Tongue (tissue), 2 donors: ENCODE data around the gene MKI67. TPM values are rescaled to one million over a fixed set of nuclear protein-coding genes. Genes with fewer than 3 reads are reported as not detected.
"Not testable (repeated sequence)": the region's sequence is repeated elsewhere in the genome, so short reads cannot be mapped to it uniquely, and the experiment has no call there.

Experiments
- DNase-seq: peaks from one replicate; pipeline ENCODE4 v3.0.0-alpha.2; 2015
- total RNA-seq: library from RNA; depleted of rRNA; stranded (reverse); fragments of >200 nt; gene quantifications from one replicate; pipeline ENCODE4 v1.2.3, GENCODE V29; 2014

The MKI67 gene
- total RNA-seq, 1 donor from 2014 or later = 24.8 TPM

GRCh38 chr10:128147669-128148068, 21.4 kb upstream of the MKI67 start:
- no peak for DNase-seq

DNA sequence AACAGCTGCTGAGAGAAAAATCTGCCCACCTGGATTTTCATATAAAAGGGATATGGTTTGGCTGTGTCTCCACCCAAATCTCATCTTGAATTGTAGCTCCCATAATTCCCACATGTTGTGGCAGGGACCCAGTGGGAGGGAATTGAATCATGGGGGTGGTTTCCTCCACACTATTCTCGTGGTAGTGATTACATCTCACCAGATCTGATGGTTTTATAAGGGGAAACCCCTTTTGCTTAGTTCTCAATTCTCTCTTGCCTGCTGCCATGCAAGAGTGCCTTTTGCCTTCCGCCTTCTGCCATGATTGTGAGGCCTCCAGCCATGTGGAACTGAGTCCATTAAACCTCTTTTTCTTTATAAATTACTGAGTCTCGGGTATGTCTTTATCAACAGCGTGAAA, 20.8 kb upstream of the MKI67 start:
- no peak for DNase-seq

GRCh38 chr10:128144547-128144946, 18.3 kb upstream of the MKI67 start:
- no peak for DNase-seq

GRCh38 chr10:128143531-128143930, 17.3 kb upstream of the MKI67 start:
- DNase-seq = no peak

DNA sequence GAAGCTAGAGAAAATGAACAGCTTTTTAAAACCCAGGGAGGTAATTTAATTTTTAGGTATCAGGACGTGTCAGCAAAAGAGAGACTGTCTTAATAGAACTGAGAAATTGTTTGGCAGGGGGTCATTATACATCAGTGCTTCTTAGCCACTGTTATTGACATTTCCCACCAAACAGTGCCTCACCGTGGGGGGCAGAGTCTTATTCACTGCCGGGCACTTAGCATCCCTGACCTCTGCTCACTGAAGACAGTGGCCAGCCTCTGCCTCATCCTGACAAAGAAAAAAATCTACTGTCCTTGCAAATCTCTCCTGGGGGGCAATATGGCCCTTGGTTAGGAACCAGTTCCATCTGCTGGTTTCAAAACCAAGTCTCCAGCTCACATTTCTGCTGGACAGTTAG, 14.2 kb upstream of the MKI67 start:
- DNase-seq = no peak

- not testable (repeated sequence) for DNase-seq
Measured at GRCh38 chr10:128138429-128138828, 12.2 kb upstream of the MKI67 start.

- DNase-seq = no peak
Measured at GRCh38 chr10:128137877-128138276, 11.7 kb upstream of the MKI67 start.

DNA sequence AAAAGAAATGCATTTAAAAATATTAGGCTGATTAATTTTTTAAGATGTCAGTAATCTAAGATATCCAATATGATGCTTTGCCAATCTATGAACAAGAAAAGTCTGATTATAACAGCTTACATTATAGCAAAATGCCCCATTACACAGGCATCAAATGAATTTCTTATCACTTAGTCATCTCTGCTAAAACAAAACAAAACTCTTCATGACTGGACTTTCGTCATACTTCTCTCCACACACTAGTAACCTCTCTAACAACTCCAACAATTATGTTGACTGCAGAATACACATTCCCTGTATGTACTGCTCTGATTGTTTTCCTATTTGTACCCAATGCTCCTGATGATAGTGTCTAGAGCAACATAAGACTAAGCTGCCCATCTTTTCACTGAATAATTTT, 3.8 kb upstream of the MKI67 start:
- DNase-seq = no peak

DNA sequence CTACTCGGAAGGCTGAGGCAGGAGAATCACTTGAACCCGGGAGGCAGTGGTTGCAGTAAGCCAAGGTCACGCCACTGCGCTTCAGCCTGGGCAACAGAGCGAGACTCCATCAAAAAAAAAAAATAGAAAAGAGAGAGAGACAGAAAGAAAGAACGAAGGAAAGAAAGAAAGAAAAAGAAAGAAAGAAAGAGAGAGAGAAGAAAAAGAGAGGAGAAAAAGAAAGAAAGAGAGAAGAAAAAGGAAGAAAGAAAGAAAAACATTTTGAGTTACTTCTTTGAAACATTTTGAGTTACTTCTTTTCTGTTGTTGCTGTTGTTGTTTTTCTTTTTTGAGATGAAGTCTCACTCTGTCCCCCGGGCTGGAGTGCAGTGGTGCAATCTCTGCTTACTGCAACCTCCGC, 2.4 kb upstream of the MKI67 start:
- no peak for DNase-seq

DNA sequence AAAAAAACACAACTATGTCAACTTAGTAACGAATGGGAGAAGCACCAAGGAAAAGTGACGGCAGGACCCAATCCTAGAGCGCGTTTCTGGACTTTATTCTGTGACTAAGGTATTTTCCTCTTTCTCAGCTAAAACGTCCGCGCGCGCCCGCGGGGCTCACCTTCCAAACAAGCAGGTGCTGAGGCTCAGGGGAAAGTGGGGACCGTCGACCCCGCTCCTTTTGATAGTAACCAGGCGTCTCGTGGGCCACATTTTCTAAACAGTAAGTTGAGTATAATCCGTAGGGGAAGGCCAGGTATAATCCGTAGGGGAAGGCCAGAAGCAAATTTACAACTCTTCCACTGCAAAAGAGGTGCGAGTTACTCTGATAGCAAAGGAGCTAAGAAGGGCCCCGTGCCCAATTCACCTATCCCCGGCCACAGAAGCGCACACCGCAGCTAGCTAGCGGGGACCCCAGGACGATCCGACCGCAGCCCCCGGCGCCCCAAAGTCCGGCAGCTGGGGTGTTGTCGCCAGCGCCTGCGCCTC, 743 bp downstream of the MKI67 start:
- peak; percentile 10 for DNase-seq

GRCh38 chr10:128124813-128125403, 1.3 kb downstream of the MKI67 start:
- DNase-seq = no peak

DNA sequence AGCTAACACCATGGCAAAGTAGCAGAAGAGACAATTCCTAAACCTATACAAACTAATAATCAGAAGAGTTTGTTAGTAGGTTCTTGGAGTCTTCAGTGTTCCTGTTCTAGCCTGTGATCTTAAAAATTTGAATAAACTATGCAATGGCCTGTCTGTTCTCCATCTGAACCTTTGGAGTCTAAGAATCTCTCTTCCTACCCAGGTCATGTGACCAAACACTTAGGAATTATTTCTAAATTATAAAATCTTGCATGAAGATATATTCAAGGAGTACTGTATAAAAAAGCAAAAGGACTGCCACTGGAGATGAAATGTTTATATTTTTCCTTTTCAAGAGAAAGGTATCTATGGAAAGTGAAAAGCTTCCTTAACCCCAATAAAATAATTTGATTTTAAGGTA, 2.4 kb downstream of the MKI67 start:
- DNase-seq = no peak

DNA sequence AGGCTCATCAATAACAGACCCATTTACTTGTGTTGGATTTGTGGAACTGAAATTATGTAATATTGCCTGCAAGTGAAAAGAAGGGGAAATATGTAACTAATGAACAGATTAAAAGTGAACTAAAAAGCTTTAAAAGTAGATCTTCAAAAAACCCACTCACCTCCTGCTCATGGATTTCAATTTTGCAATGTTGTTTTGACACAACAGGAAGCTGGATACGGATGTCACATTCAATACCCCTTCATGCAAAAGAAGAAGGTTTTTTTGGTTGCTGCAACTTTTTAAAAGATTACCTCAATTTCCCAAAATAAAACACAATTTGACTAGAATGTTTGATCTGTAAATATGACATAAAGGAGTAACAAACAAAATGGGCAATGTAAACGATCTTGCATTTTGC, 3.3 kb downstream of the MKI67 start:
- DNase-seq = no peak

DNA sequence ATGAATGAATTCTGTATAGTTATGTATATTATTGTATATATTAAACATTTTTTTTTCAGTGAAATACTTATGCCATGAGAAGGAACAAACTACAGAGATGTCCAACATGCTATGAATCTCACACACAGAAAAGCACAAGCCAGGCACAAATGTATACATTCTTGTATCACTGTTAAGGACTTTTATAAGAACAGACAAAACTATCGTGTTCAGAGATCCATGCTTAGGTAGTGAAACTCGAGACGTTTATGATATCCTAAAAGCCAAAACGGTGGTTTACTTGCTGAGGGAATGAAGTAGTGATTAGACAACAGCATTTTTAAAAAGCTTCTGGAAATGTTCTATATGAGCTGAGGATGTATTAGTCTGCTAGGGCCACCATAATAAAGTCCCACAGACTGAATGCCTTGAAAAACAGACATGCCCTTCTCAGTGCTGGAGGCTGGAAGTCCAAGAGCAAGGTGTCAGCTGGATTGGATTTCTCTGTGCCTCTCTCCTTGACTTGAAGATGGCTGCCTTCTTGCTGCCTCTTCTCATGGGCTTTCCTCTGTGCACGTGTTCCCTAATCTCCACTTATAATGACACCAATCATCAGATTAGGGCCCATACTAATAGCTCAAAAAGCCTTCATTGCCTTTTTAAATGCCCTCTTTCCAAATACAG, 4.3 kb downstream of the MKI67 start:
- DNase-seq = no peak

DNA sequence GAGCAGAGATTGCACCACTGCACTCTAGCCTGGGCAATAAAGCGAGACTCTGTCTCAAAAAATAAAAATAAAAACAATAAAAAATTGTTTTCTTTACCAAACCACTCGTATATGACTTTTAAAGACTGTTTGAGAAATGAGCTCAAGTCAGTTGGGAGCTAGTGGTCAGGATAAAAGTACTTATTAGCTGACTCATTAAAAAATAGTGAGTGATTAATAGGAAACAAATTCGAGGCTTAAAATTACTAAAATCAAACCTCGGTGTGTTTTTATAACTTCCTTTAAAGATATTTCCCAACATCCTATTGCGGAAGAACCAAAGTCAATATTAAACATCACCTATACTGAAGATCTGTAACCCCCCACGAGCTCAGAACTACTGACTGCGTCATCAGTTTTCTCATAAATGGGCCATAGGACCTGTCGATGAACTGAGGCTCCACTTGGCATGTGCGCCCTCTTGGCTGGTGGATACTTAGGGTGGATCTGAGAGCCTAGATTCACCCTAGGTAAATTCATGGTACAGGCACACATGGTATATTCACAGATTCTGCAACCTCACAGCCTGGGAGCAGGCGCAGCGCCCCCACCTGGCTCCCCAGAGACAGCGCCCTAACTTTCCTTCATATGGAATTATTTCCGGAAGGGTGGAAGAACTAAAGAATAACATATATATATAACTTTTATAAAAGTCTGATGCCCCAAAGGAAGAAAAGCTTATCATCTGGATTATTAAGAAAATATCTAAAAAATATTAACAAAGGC, 9.2 kb downstream of the MKI67 start:
- DNase-seq = no peak

DNA sequence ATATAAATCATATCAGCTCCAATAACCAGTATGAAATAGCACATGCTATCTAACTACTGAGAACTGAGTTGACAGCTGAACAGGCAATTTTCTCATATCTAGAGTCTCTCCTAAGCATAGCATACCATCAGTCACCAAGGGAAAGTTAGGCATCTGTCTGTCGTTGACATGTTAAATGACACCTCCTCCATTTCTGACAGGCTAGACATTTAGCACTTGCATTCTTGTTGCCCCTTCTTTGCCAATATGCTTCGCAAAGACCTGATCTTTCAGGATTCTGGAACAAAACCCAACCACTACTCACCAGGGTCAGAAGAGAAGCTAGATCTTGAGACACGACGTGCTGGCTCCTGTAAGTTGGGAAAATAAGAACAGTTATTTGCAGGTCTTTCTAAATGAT, 10.0 kb downstream of the MKI67 start:
- no peak for DNase-seq

- DNase-seq = no peak
Measured at GRCh38 chr10:128115356-128115755, 10.9 kb downstream of the MKI67 start.

- no peak for DNase-seq
Measured at GRCh38 chr10:128114901-128115300, 11.3 kb downstream of the MKI67 start.

- no peak for DNase-seq
Measured at GRCh38 chr10:128113026-128113425, 13.2 kb downstream of the MKI67 start.

GRCh38 chr10:128111696-128112095, 14.5 kb downstream of the MKI67 start:
- no peak for DNase-seq

DNA sequence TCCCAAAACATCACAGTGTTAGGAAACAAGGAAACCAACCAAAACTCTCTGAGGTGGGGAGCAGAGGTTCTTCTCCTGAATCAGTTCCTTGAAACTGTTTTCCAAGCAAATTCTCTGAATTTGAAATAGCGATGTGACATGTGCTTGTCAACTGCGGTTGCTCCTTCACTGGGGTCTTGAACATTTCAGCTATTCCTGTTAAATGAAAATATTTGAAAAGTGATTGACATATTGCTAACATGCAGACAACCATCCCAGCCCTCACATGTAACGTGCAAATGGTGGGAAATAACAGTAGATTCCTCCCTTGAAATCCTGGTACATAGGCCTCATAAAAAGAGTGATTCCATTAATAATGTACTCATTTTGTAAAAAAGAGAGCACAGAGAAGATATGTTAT, 15.9 kb downstream of the MKI67 start:
- no peak for DNase-seq

DNA sequence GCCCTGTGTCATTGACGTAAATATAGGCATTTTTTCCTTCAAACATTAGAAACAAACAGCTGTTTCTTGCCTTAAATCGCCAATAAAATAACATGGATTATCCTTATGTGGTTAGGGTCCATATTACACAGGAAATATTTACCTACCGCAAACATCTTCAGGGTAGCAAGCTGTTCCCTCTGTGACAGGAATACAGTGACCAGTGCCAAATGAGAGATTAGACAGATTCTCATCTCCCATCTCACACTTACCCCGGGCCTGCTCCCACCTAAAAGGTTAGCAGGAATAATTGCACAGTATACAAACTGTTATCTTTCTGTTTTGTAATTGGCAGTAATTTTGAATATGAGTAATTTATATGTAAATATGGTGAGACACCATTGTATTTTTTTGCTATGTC, 16.5 kb downstream of the MKI67 start:
- no peak for DNase-seq

- DNase-seq = no peak
Measured at GRCh38 chr10:128105383-128105782, 20.8 kb downstream of the MKI67 start.
